Measurements from ENCODE around the gene TMED6. TPM values are rescaled to one million over a fixed set of nuclear protein-coding genes. Genes with fewer than 3 reads are reported as not detected.

The TMED6 gene
- total and polyA plus RNA-seq, 2 experiments from 2014 or later, result 0.29 TPM; not detected in 1

GRCh38 chr16:69319381-69319780 lies 32.2 kb downstream of the TMED6 start:
- Mint-ChIP-seq H3K27ac (no peak overlapping the region; the same call in 1 of the 2 replicates), H3K9me3 (no peaks in the 10 kb centered on the region), H3K4me3 (no peak overlapping the region), H3K27me3 (ENCODE audit: insufficient read depth, low read depth, poor library complexity) (peaks cover 14% of the 10 kb centered on the region), H3K4me1 (no peaks in the 10 kb centered on the region; the same call in 2 of the 3 replicates), H3K36me3 (ENCODE audit: low read depth) (peaks cover 76% of the 10 kb centered on the region)
- Histone ChIP-seq H3K36me3 (ENCODE audit: insufficient read depth) (peaks cover 4% of the 10 kb centered on the region), H3K9me2 (ENCODE audit: insufficient read depth) (no peaks in the 10 kb centered on the region), H3K4me1 (ENCODE audit: insufficient read depth) (no peaks in the 10 kb centered on the region), H2AFZ (no peak overlapping the region), H3K27me3 (ENCODE audit: insufficient read depth) (no peaks in the 10 kb centered on the region), H4K20me1 (replicated peaks; ENCODE audit: insufficient read depth) (peaks cover 14% of the 10 kb centered on the region), H3K4me3 (no peak overlapping the region), H3K27ac (ENCODE audit: low read depth) (no peak overlapping the region), H3K4me2 (no peak overlapping the region), H3K79me2 (replicated peaks; ENCODE audit: insufficient read depth) (peaks cover 7% of the 10 kb centered on the region), H3F3A (replicated peaks; ENCODE audit: low read depth) (peaks cover 4% of the 10 kb centered on the region; the same call in 1 of the 2 replicates)
- no peak for DNase-seq (ENCODE audit: low spot score)
- TF ChIP-seq CREB1 (CRISPR knock-in tag; IDR thresholded peaks at IDR 0.05; ENCODE audit: low read depth) (no peak), EZH2phosphoT487 (IDR thresholded peaks at IDR 0.05; ENCODE audit: unreplicated experiment) (no peak), JUNB (IDR thresholded peaks at IDR 0.05; ENCODE audit: unreplicated experiment) (no peak), EZH2 (IDR thresholded peaks at IDR 0.05; ENCODE audit: low read depth, unreplicated experiment) (no peak), ZNF331 (CRISPR knock-in tag; IDR thresholded peaks at IDR 0.05; ENCODE audit: low read depth) (no peak), CTCF (conservative IDR thresholded peaks at IDR 0.05; ENCODE audit: low read depth in 2 of 2) (peak in 1 of 2 experiments; percentile 34; a peak in 2 of 4 replicates), POLR2AphosphoS5 (IDR thresholded peaks at IDR 0.05; ENCODE audit: low read depth) (no peak), NANOG (IDR thresholded peaks at IDR 0.05; ENCODE audit: borderline replicate concordance) (no peak), ETS1 (IDR thresholded peaks at IDR 0.05) (no peak)
- ATAC-seq, result no peak

GRCh38 chr16:69318911-69319289 lies 32.7 kb downstream of the TMED6 start:
- Mint-ChIP-seq H3K27ac (no peak overlapping the region), H3K36me3 (ENCODE audit: low read depth) (peaks cover 72% of the 10 kb centered on the region), H3K27me3 (ENCODE audit: insufficient read depth, low read depth, poor library complexity) (peaks cover 17% of the 10 kb centered on the region), H3K9me3 (no peaks in the 10 kb centered on the region), H3K4me1 (no peaks in the 10 kb centered on the region; the same call in 2 of the 3 replicates), H3K4me3 (no peak overlapping the region)
- Histone ChIP-seq H3K36me3 (ENCODE audit: insufficient read depth) (peaks cover 4% of the 10 kb centered on the region), H4K20me1 (replicated peaks; ENCODE audit: insufficient read depth) (peaks cover 13% of the 10 kb centered on the region), H3F3A (replicated peaks; ENCODE audit: low read depth) (peaks cover 4% of the 10 kb centered on the region; the same call in 1 of the 2 replicates), H3K4me2 (no peak overlapping the region), H3K4me1 (ENCODE audit: insufficient read depth) (no peaks in the 10 kb centered on the region), H3K79me2 (replicated peaks; ENCODE audit: insufficient read depth) (peaks cover 6% of the 10 kb centered on the region; the same call in 1 of the 2 replicates), H3K27ac (ENCODE audit: low read depth) (no peak overlapping the region), H3K9me2 (ENCODE audit: insufficient read depth) (no peaks in the 10 kb centered on the region), H2AFZ (no peak overlapping the region), H3K27me3 (ENCODE audit: insufficient read depth) (no peaks in the 10 kb centered on the region), H3K4me3 (no peak overlapping the region)
- ATAC-seq, result no peak
- no peak for DNase-seq (ENCODE audit: low spot score)
- no peak for TF ChIP-seq NANOG (IDR thresholded peaks at IDR 0.05; ENCODE audit: borderline replicate concordance)
- TF ChIP-seq ZNF114 (CRISPR knock-in tag; IDR thresholded peaks at IDR 0.05), result no peak
- TF ChIP-seq EZH2 (IDR thresholded peaks at IDR 0.05; ENCODE audit: low read depth, unreplicated experiment), result no peak
- no peak for TF ChIP-seq ETS1 (IDR thresholded peaks at IDR 0.05)
- no peak for TF ChIP-seq REST (IDR thresholded peaks at IDR 0.05; ENCODE audit: unreplicated experiment)
- TF ChIP-seq STAT1 (IDR thresholded peaks at IDR 0.05; ENCODE audit: unreplicated experiment), result no peak

All from GM23338 (cell line).